HEK293T (cell line): Measurements from ENCODE around the gene CD80.

ENCODE experiments used
- ARNT ChIP-seq: fragments of 450-650 bp; IDR thresholded peaks from 2 replicates; pipeline ENCODE4 v1.6.1; 2017; ENCODE audit warnings: mild to moderate bottlenecking
- BHLHE40 ChIP-seq: fragments of 450-650 bp; IDR thresholded peaks from 2 replicates; pipeline ENCODE4 v1.6.1; 2016; ENCODE audit warnings: mild to moderate bottlenecking, moderate library complexity, borderline replicate concordance
- ELF4 ChIP-seq: fragments of 450-650 bp; IDR thresholded peaks from 2 replicates; pipeline ENCODE4 v1.6.1; 2017; ENCODE audit warnings: antibody characterized with exemption
- FOXM1 ChIP-seq: fragments of 450-650 bp; IDR thresholded peaks from 2 replicates; pipeline ENCODE4 v1.6.1; 2017; ENCODE audit warnings: mild to moderate bottlenecking, borderline replicate concordance
- L3MBTL2 ChIP-seq: fragments of 450-650 bp; conservative IDR thresholded peaks from 2 replicates; pipeline ENCODE4 v1.6.1; 2016; ENCODE audit warnings: mild to moderate bottlenecking
- LEF1 ChIP-seq: fragments of 450-650 bp; IDR thresholded peaks from 2 replicates; pipeline ENCODE4 v1.6.1; 2017; ENCODE audit warnings: mild to moderate bottlenecking, borderline replicate concordance
- SP1 ChIP-seq: fragments of 450-650 bp; IDR thresholded peaks from 2 replicates; pipeline ENCODE4 v1.6.1; 2017
- TARDBP ChIP-seq: fragments of 450-650 bp; IDR thresholded peaks from 2 replicates; pipeline ENCODE4 v1.6.1; 2016

DNA sequence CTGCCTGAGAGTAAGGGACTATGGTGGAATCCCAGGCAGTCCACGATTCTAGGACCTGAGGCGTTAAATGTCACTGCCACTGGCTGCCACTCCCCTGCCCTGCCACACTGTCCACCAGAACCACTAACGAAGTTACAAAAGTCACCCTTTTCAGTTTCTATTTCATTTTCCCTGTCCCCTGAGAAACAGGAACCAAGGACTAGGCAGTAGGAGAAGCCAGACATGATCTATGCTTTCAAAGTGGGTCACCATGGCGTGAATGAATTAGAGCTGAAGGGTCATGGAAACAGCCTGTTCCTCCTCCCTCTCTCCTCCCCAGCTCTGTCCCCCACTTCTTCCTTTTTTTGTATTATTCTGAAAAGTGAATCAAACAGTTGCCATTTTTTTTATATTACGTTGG lies 10.8 kb upstream of the CD80 start:
- TF ChIP-seq L3MBTL2 (no peak), ELF4 (no peak), SP1 (no peak), FOXM1 (no peak), BHLHE40 (no peak), ARNT (no peak), LEF1 (no peak), TARDBP (no peak)
